MM.1S (cell line): ENCODE results near the gene TMEM150C.

ENCODE experiments used
- DNase-seq: peaks from one replicate; pipeline ENCODE4 v3.0.0-alpha.2; 2015
- H2AFZ ChIP-seq: fragments of 300-600 bp; sonication (generic); 2 replicates; pipeline ENCODE4 v1.6.0; 2016; ENCODE audit warnings: antibody characterized with exemption, low read length
- H3F3A ChIP-seq: fragments of 300-600 bp; sonication (generic); 2 replicates; pipeline ENCODE4 v1.6.1; 2016; ENCODE audit warnings: mild to moderate bottlenecking, antibody characterized with exemption, low read length, moderate library complexity, mixed read lengths; ENCODE audit not compliant: insufficient read depth
- H3K27ac ChIP-seq: fragments of 300-600 bp; sonication (generic); 2 replicates; pipeline ENCODE4 v1.5.1; 2016; ENCODE audit warnings: mild to moderate bottlenecking, low read length
- H3K27me3 ChIP-seq: fragments of 300-600 bp; sonication (generic); replicated peaks from 2 replicates; pipeline ENCODE4 v1.6.0; 2016; ENCODE audit warnings: low read length; ENCODE audit not compliant: insufficient read depth
- H3K36me3 ChIP-seq: fragments of 300-600 bp; sonication (generic); replicated peaks from 2 replicates; pipeline ENCODE4 v1.6.1; 2016; ENCODE audit warnings: mild to moderate bottlenecking, low read length, mixed read lengths; ENCODE audit not compliant: insufficient read depth
- H3K4me1 ChIP-seq: fragments of 300-600 bp; sonication (generic); 2 replicates; pipeline ENCODE4 v1.6.1; 2016; ENCODE audit warnings: low read length, mixed read lengths
- H3K4me2 ChIP-seq: fragments of 300-600 bp; sonication (generic); 2 replicates; pipeline ENCODE4 v1.6.0; 2016; ENCODE audit warnings: low read depth, low read length
- H3K4me3 ChIP-seq: fragments of 300-600 bp; sonication (generic); 2 replicates; pipeline ENCODE4 v1.5.1; 2016; ENCODE audit warnings: low read length, mixed read lengths
- H3K79me2 ChIP-seq: fragments of 300-600 bp; sonication (generic); 2 replicates; pipeline ENCODE4 v1.6.1; 2016; ENCODE audit warnings: mixed run types, low read length, mixed read lengths
- H3K9ac ChIP-seq: fragments of 300-600 bp; sonication (generic); 2 replicates; pipeline ENCODE4 v1.6.1; 2016; ENCODE audit warnings: low read length, mixed read lengths
- H3K9me2 ChIP-seq: fragments of 300-600 bp; sonication (generic); replicated peaks from 2 replicates; pipeline ENCODE4 v1.6.1; 2016; ENCODE audit warnings: mild to moderate bottlenecking, low read length, mixed read lengths; ENCODE audit not compliant: insufficient read depth
- H3K9me3 ChIP-seq: fragments of 300-600 bp; sonication (generic); replicated peaks from 2 replicates; pipeline ENCODE4 v1.6.1; 2016; ENCODE audit warnings: mild to moderate bottlenecking, low read length, mixed read lengths; ENCODE audit not compliant: insufficient read depth
- H4K20me1 ChIP-seq: fragments of 300-600 bp; sonication (generic); 2 replicates; pipeline ENCODE4 v1.6.1; 2016; ENCODE audit warnings: mild to moderate bottlenecking, low read length, moderate library complexity, mixed read lengths; ENCODE audit not compliant: insufficient read depth
- EZH2 ChIP-seq: fragments of 300-600 bp; sonication (generic); optimal IDR thresholded peaks from 2 replicates; pipeline ENCODE3; 2017; ENCODE audit warnings: low read depth, mild to moderate bottlenecking, antibody characterized with exemption, low read length, mixed read lengths
- EZH2phosphoT487 ChIP-seq: fragments of 300-600 bp; sonication (generic); IDR thresholded peaks from 2 replicates; pipeline ENCODE4 v1.6.1; 2018; ENCODE audit warnings: antibody characterized with exemption, low read length
- TF ChIP-seq, protein P1 (sequence below): fragments of 300-600 bp; sonication (generic); IDR thresholded peaks from 2 replicates; pipeline ENCODE4 v1.5.1; 2016; ENCODE audit warnings: antibody characterized with exemption, low read length, mixed read lengths

Gene TMEM150C

DNA sequence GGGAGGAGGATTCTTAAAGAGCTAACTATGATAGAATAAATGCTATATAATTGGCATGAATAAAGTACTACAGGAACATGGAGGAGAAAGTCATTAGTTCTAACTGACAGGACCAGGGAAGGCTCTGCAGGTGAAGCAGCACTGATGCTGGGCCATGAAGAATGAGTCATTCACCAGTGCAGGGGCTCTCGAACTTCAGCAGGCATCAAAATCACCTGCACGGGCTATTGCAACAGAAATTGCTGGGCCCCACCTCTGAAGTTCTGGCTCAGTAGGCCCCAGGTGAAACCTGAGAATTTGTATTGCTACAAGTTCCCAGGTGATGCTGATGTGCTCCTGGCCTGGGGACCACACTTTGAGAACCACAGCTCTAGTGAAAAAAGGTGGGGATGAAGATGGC is 33.7 kb downstream of the TMEM150C start:
- Histone ChIP-seq H3K9me3 (no peaks in the 10 kb centered on the region), H3K27ac (no peak overlapping the region), H3F3A (no peaks in the 10 kb centered on the region), H3K36me3 (no peaks in the 10 kb centered on the region), H3K9me2 (no peaks in the 10 kb centered on the region), H3K4me2 (no peak overlapping the region), H3K4me3 (no peak overlapping the region), H4K20me1 (no peaks in the 10 kb centered on the region), H3K79me2 (no peaks in the 10 kb centered on the region), H3K4me1 (no peaks in the 10 kb centered on the region), H3K27me3 (no peaks in the 10 kb centered on the region), H3K9ac (no peak overlapping the region), H2AFZ (no peak overlapping the region)
- TF ChIP-seq EZH2 (no peak), EZH2phosphoT487 (no peak)
- TF ChIP-seq, protein P1, sequence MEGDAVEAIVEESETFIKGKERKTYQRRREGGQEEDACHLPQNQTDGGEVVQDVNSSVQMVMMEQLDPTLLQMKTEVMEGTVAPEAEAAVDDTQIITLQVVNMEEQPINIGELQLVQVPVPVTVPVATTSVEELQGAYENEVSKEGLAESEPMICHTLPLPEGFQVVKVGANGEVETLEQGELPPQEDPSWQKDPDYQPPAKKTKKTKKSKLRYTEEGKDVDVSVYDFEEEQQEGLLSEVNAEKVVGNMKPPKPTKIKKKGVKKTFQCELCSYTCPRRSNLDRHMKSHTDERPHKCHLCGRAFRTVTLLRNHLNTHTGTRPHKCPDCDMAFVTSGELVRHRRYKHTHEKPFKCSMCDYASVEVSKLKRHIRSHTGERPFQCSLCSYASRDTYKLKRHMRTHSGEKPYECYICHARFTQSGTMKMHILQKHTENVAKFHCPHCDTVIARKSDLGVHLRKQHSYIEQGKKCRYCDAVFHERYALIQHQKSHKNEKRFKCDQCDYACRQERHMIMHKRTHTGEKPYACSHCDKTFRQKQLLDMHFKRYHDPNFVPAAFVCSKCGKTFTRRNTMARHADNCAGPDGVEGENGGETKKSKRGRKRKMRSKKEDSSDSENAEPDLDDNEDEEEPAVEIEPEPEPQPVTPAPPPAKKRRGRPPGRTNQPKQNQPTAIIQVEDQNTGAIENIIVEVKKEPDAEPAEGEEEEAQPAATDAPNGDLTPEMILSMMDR = no peak
- DNase-seq = no peak

DNA sequence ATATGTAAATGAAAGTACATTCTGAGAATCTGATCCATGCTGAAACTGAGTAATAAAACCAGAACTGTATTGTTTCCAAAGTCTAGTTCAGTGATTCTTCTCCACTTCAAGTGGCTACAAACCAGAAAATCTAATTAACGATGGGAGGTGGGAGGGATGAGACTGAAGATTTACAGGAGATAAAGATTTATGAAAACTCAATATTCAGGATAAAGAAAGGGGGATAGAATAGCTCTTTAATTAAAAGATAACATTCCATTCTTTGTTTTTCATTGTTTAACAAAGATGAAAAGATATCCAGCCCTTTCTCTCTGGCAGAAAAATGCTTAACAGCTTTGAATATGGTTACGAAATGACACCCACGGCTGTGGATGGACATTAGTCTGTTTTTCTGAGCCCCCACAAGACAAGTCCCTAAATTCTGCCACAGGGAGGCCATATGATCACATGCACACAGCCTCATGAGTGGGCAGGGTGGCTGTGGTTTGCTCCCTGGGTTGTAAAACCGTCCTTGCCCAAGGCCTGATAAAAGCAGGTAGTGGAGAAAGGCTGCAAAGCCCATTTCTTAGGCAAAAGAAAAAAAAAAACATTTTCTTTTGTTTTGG is 36.4 kb downstream of the TMEM150C start:
- Histone ChIP-seq H3K27me3 (no peaks in the 10 kb centered on the region), H3K79me2 (no peaks in the 10 kb centered on the region), H3K4me2 (no peak overlapping the region), H3K9me3 (no peaks in the 10 kb centered on the region), H3F3A (no peaks in the 10 kb centered on the region), H3K36me3 (no peaks in the 10 kb centered on the region), H2AFZ (no peak overlapping the region), H4K20me1 (no peaks in the 10 kb centered on the region), H3K9me2 (no peaks in the 10 kb centered on the region), H3K27ac (no peak overlapping the region), H3K9ac (no peak overlapping the region), H3K4me3 (no peak overlapping the region), H3K4me1 (no peaks in the 10 kb centered on the region)
- TF ChIP-seq EZH2 (no peak), EZH2phosphoT487 (no peak)
- TF ChIP-seq, protein P1 = no peak
- no peak for DNase-seq

DNA sequence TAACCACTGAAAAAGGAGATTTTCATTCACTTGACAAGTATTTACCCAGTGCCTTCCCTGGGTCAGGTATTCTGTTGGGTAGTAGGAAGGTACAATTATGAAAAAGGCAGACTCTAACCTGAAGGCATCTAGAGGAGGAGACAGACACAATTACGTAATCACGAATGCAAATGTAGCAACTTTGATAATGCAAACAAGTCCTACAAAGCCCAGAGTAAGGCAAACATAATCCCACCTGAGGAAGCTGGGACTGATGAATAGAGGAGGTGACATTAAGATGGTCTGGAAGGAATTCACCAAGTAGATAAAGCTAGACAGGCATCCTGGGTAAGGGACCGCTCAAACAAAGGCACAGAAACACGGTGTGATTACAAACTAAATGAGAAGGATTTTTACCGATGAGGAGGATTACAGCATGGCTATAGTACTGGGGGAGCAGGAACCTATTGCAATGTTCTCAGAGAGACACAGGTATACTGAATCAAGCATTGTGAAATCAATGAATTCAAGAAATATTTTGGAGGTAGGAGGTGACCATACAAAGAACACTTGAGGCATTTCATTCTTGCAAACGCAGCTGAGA is 37.1 kb downstream of the TMEM150C start:
- TF ChIP-seq EZH2 (no peak), EZH2phosphoT487 (no peak)
- TF ChIP-seq, protein P1 = no peak
- Histone ChIP-seq H3K9ac (no peak overlapping the region), H3K4me2 (no peak overlapping the region), H3K4me3 (no peak overlapping the region), H4K20me1 (no peaks in the 10 kb centered on the region), H3K27me3 (no peaks in the 10 kb centered on the region), H3K4me1 (peaks cover 6% of the 10 kb centered on the region; the same call in 1 of the 2 replicates), H3K27ac (no peak overlapping the region), H3K9me3 (no peaks in the 10 kb centered on the region), H3K9me2 (no peaks in the 10 kb centered on the region), H3K79me2 (no peaks in the 10 kb centered on the region), H2AFZ (no peak overlapping the region), H3F3A (no peaks in the 10 kb centered on the region), H3K36me3 (no peaks in the 10 kb centered on the region)
- DNase-seq = no peak
